ENCODE data around the gene TMEM167A.
A peak's percentile ranks its signal among the peaks of the same experiment; 100 is the strongest.

The TMEM167A gene, protein sequence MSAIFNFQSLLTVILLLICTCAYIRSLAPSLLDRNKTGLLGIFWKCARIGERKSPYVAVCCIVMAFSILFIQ

DNA sequence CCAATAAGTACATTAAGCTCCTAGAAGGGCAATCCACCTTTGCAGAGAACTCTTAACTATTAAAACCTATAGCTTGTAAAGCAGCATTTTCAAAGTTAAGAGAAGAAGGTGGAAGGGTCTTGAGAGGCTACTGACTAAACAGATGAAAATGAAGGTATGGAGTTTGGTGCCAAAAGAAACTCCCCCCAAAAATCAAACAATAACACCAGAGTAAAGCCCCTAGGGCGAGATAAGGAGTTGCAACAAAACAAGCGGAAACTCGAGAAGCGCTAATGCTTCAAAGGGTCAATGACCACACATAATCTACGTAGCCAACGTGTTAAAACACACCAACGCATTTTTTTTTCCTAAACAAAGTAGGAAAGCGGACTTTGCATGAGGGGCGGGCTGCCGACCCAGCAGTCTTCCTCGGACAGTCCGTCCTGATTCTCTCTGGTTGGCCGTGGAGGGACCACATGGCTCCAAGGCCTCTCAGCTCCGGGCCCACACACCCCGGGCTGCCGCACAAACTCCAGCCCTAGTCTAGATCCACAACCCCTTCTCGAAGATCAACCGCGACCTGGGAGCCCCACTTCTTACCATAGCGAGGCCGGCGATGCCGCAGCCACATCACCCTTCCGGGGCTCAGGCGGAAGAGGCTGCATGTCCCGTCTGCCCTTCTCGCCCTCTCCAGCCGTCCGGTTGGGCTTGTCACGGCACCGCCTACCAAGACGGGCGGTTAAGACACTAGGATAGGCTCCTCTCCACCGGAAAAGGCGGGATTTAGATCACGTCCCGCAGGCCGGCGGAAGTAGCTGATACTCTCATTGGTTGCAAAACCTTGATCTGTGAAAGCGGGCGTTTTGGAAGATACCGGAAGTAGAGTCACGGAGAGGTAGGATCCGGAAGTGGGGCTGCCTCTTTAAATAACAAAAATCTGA is at the start of gene TMEM167A, which contains the start of gene XRCC4:
TSS of gene TMEM167A (minus strand) at position 653 of the 920 bp plus-strand sequence. CDS start at position 582, 71 bp downstream.
TSS of gene XRCC4 (plus strand) at position 806 of the 920 bp plus-strand sequence. CDS start 27,373 bp downstream, outside the sequence.
- DNase-seq (ENCODE audit: low read depth, low spot score) = peak; percentile 98

DNA sequence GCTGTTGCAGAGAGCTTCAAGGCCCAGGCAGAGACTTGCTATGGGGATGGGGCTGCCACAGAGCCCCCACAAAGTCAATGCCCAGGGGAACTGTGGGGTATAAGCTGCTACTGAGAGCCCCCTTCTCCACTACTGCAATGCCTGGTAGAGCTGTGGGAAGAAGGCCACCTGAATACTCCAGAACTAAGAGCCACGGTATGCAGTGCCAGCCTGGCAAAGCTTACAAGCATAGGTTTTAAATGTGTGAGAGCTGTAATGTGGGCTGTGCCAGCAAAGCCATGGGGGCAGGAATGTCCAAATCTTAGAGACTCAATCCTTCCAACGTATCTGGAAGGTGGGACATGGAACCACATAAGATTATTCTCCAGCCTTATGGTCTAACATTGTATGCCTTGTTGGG is 49.3 kb upstream of the TMEM167A start:
- DNase-seq (ENCODE audit: low read depth, low spot score) = no peak

GRCh38 chr5:83125560-83125959 is 48.4 kb upstream of the TMEM167A start:
- DNase-seq (ENCODE audit: low read depth, low spot score) = peak; percentile 15

- DNase-seq (ENCODE audit: low read depth, low spot score) = no peak
These were observed 47.4 kb upstream of the TMEM167A start for GRCh38 chr5:83124593-83124992.

DNA sequence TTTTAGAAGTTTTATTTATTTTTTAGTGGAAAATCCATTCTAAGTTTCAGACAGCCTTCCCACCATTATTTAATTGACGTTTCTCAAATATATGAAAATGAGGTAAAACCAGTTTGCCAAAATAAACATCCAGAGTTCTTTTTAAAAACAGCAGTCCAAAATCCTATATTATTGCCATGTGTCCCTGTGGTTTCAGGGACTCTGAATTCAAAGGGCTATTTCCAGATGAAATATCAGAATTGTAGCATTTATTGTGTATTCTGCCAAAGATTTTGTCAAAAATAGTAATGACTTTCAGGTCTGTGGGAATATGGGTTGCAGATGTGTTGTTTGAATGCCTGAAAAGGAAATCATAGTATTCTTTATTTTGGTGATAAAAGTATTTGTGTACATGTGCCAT is 41.8 kb upstream of the TMEM167A start:
- DNase-seq (ENCODE audit: low read depth, low spot score) = no peak

- no peak for DNase-seq (ENCODE audit: low read depth, low spot score)
These were observed 41.3 kb upstream of the TMEM167A start for GRCh38 chr5:83118471-83118870.

DNA sequence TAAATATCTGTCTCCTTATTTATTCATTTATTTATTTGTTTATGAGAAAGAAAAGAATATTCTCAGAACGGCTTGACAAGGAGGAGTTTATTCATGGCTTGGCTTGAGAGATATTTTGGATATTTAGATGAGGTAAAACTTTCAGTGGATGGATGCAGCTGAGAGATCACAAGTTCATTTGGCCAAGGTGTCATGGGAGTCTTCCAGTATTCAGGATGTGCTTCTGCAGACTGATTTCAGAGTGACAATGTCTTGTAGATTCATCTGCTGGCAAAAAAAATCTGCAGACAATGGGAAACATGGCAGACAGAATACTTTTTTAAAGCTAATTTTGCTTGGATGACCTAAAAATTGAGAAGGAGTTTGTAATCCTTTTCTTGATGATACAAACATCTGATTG is 38.6 kb upstream of the TMEM167A start:
- no peak for DNase-seq (ENCODE audit: low read depth, low spot score)

DNA sequence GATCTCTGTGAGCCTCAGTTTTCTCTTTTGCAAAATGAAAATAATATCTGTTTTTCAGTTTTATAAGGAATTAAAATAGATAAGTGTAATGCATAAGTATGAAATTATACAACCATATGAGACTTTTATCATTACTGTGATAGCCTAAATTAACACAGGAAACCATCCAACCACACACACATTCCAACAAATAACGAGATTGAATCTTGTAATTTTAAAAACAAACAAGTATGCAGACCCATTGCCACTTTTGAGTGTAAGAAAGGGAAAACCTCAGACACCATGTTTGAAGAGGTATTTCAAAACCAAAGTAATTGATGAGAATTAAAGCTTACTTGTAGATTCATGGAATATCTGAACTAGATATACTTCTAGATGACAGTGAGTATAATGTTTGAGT is 32.2 kb upstream of the TMEM167A start:
- DNase-seq (ENCODE audit: low read depth, low spot score) = no peak

DNA sequence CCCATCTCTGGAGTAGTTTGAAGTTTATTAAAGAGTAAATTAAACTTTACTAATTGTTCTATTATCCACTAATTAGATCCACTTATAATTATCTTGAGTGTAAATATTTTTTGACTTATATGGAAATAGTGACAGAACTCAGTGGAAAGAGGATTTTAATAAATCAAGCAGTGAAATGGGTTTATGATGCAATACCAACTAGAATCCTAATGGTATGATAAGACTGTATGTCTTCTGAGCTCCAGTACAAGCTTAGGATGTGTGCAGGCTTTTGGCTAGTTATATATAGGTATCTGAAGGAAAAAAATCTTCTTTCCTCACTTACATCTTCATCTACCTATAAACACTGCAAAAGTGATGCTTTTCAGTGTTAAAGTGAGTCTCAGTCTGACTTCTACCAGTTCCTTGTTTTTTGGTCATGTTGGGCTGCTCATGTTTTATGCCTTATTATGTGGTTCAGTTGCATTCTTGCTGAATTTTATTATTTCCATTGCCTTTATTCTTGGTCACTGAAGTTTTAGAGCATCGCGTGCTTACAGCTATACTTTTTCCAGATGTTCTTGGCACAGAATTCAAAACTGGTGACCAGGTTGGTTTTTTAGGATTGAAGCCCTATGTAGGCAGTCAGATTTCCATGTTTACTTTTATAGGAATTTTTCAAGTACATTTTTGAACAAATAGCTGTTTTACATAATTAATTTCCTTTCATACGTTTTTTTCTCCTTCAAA is 30.7 kb upstream of the TMEM167A start:
- no peak for DNase-seq (ENCODE audit: low read depth, low spot score)

GRCh38 chr5:83104021-83104420 is 26.8 kb upstream of the TMEM167A start:
- no peak for DNase-seq (ENCODE audit: low read depth, low spot score)

DNA sequence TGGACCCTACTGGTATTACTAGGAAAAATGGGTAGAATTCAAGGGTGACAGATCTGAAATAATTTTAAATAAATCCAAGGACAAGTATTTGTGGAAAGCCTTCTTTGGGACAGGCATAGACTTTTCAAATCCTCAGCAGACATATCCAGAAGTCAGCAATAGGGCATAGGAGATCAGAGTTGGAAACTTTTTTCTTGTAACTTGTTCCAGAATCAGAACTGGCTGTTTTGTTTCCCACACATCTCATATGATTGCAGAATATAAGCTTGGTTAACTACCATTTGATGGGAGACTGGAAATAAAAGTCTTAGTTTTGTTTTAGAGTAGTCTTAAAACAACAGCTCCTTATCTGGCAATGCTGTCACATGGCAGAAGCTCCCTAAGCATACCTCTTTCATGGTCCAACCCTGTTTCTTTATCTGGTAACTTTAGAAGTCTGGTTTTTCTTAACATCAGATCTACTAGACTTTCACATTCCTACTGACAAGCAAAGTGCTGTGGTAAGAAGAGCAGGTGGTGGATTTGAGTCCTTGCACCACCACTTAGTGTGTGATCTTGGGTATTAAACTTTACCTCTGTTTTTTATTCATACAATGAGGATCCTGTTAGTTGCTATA is 25.3 kb upstream of the TMEM167A start:
- DNase-seq (ENCODE audit: low read depth, low spot score) = no peak

DNA sequence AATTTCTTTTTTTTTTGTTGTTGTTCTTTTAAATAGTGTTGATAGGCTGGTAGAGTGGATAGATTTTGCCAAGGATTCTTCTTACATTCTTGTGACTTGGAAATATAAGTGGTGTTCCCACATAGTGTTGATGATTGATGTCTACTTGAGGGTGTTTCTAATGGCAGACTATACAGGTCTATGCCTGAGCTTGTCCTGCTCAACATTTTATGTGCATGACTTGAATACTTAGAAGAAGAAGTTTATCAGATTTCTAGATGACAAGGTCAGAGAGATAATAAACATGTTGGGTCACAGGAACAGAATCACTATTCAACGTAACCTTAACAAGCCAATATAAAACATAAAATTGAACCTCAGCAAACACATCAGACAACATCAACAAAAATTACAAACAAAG is 24.3 kb upstream of the TMEM167A start:
- no peak for DNase-seq (ENCODE audit: low read depth, low spot score)

- peak; percentile 15 for DNase-seq (ENCODE audit: low read depth, low spot score)
These were observed 22.3 kb upstream of the TMEM167A start for GRCh38 chr5:83099445-83099844.

DNA sequence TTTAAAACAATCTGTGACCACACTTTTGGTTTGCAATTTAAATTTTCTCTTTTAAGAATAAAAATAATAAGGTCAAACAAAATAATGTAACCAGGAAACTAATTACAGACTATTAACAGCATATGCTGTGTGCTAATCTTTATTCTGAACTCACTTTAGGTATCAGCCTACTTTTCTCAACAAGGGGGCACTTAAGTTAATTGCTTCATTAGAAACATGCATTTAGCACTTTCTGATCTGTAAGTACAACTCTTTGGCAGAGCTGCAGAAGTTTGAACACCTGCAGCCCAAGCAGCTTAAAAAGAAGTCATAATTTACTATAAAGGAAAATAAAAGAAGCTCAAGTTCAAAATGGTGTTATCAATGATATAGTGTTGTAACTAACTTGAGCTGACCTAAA is 21.8 kb upstream of the TMEM167A start:
- DNase-seq (ENCODE audit: low read depth, low spot score) = no peak

GRCh38 chr5:83097689-83098231 is 20.6 kb upstream of the TMEM167A start:
- no peak for DNase-seq (ENCODE audit: low read depth, low spot score)

DNA sequence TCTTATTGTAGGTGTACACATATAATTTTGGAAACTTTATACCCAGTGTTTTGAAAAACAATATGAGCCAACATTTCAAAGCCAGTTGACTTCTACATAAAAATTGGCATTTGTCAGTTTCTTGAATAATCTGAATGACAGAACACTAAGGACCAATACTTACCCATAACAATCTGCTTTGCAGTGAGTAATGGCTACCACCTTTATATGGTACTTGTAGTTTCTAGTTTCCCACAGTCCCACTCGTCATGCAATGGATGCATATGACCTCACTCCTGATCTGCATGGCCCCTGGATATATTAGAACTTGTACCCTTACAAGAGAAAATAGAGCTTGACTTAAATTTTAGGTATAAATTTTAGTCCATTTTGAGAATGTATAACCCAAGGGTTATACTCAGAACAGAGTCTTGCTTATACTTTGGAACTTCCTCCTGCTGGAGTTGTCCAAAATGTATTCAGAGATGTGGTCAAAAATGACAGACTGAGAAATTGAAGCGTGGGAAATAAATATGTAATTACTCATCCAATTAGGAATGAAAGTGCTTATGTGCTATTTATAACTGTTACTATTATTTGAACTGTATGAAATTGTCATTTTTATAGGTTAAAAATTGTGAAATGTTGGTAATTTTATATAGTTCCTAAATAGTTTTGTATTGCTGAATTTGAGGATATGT is 19.6 kb upstream of the TMEM167A start:
- no peak for DNase-seq (ENCODE audit: low read depth, low spot score)

- peak; percentile 78 for DNase-seq (ENCODE audit: low read depth, low spot score)
These were observed 18.9 kb upstream of the TMEM167A start for GRCh38 chr5:83095957-83096539.

DNA sequence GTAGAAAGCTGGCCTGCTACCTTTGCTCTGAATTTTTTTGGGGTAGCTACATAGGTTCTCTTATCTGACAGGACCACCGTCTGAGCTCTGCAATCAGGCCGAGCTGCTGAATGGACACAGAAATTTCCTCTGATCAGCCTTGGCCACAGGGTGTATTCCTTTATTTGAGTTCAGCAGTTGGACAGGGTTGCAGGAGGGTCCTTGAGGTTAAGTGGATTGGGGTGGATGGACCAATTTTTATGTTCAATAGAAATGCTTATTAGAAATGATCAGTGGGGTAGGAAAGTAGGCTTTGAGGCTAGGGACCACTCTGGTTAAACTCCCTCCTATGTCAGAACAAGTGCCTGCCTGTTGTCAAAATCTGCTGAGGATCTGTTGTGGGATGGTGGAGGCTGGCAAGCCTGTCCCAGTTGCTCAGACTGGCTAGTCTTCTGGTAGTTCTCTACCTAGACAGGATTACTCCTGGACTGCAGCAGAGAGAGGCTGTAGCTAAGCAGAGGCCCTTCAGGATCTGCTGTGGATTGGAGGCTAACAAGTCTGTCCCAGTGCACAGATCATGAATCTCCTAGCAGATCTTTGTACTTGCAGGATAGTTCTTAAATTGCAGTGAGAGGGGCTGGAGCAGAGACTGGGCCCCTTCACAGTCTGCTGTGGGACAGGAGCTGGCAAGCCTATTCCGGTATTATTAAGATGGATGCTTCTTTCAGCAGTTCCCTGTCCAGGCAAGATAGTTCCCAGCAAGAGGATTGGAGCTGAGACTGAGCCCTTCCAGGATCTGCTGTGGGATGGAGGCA is 18.2 kb upstream of the TMEM167A start:
- no peak for DNase-seq (ENCODE audit: low read depth, low spot score)

DNA sequence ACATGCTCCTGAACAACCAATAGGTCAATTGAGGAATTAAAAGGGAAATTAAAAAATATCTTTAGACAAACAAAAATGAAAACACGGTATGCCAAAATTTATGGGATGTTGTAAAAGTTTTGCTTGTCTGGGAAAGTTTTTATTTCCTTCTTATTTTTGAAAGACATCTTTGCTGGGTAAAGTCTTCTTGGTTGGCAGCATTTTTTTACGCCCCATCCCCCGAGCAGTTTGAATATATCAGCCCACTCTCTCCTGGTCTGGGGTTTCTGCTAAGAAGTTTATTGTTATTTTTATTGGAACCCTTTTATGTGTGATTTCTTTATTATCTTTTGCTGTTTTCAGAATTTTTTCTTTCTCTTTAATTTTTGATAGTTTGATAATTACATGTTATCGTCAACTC is 16.5 kb upstream of the TMEM167A start:
- DNase-seq (ENCODE audit: low read depth, low spot score) = no peak

GRCh38 chr5:83092619-83093018 is 15.4 kb upstream of the TMEM167A start:
- DNase-seq (ENCODE audit: low read depth, low spot score) = no peak

Measured in ELF-1 (cell line).